Activated B cell treated with CpG ODN at 0.5 μM for 24 hours (primary cell): ENCODE results near the gene PI4KA. TPM values are rescaled to one million over a fixed set of nuclear protein-coding genes. Genes with fewer than 3 reads are reported as not detected.
A peak's percentile ranks its signal among the peaks of the same experiment; 100 is the strongest.

ENCODE experiments used
- ATAC-seq: fragments of 200-7000 bp; cut with Tn5 transposase; one replicate; pipeline ENCODE4 v1.10.0; 2021; ENCODE audit warnings: low read depth, mild to moderate bottlenecking, moderate library complexity
- CTCF ChIA-PET: fragments of 350-600 bp; sonication (Branson Sonifier 250); formaldehyde crosslinking; loops from one replicate; lab custom pipeline; 2021; ENCODE audit warnings: antibody characterized with exemption; lab: Charles Lee
- POLR2A ChIA-PET: fragments of 350-600 bp; sonication (Branson Sonifier 250); formaldehyde crosslinking; loops from one replicate; lab custom pipeline; 2021; ENCODE audit warnings: antibody characterized with exemption; lab: Charles Lee
- DNase-seq: peaks from one replicate; pipeline ENCODE4 v3.0.0; 2022
- H3K27ac Mint-ChIP-seq: one replicate; pipeline ENCODE4 v1.8.0; 2020; ENCODE audit warnings: mixed read lengths
- H3K27me3 Mint-ChIP-seq: one replicate; pipeline ENCODE4 v1.8.0; 2021; ENCODE audit warnings: mixed read lengths
- H3K36me3 Mint-ChIP-seq: one replicate; pipeline ENCODE4 v1.8.0; 2021; ENCODE audit warnings: low read depth, mixed read lengths
- H3K4me1 Mint-ChIP-seq: one replicate; pipeline ENCODE4 v1.8.0; 2021; ENCODE audit warnings: mixed read lengths
- H3K4me3 Mint-ChIP-seq: one replicate; pipeline ENCODE4 v1.8.0; 2020; ENCODE audit warnings: mild to moderate bottlenecking, mixed read lengths
- H3K9me3 Mint-ChIP-seq: one replicate; pipeline ENCODE4 v1.8.0; 2020; ENCODE audit warnings: mixed read lengths
- CTCF ChIP-seq: fragments of 200-600 bp; IDR thresholded peaks from one replicate; pipeline ENCODE4 v1.8.0; 2022; ENCODE audit warnings: antibody characterized with exemption, mild to moderate bottlenecking
- intact Hi-C: fragments of 100-400 bp; cut with micrococcal nuclease; formaldehyde crosslinking; loops from one replicate; pipeline ENCODE4 v1.15.1; 2024
- total RNA-seq: library from RNA; stranded (reverse); gene quantifications from 2 replicates; pipeline ENCODE4 v1.2.3, GENCODE V29; 2022

The PI4KA gene
- total RNA-seq, 1 donor from 2014 or later: 114 TPM

GRCh38 chr22:20890975-20891374, 32.4 kb upstream of the PI4KA start:
- TF ChIP-seq CTCF: no peak
- H3K4me1 Mint-ChIP-seq: no peaks in the 10 kb centered on the region
- no peak overlapping the region for H3K4me3 Mint-ChIP-seq
- peaks cover 2% of the 10 kb centered on the region for H3K27me3 Mint-ChIP-seq
- intact Hi-C loops: no loop called here
- H3K36me3 Mint-ChIP-seq: peaks cover 28% of the 10 kb centered on the region
- no peak for ATAC-seq
- ChIA-PET POLR2A (no interaction called here), CTCF (no interaction called here)
- no peak overlapping the region for H3K27ac Mint-ChIP-seq
- no peaks in the 10 kb centered on the region for H3K9me3 Mint-ChIP-seq
- no peak for DNase-seq

- no peak overlapping the region for H3K27ac Mint-ChIP-seq
- no peak overlapping the region for H3K4me3 Mint-ChIP-seq
- CTCF ChIA-PET: no interaction called here
- H3K9me3 Mint-ChIP-seq: no peaks in the 10 kb centered on the region
- DNase-seq (no peak), ATAC-seq (no peak)
- no peak for TF ChIP-seq CTCF
- H3K27me3 Mint-ChIP-seq: peaks cover 2% of the 10 kb centered on the region
- H3K36me3 Mint-ChIP-seq: peaks cover 36% of the 10 kb centered on the region
- POLR2A ChIA-PET: no interaction called here
- no peaks in the 10 kb centered on the region for H3K4me1 Mint-ChIP-seq
- intact Hi-C loops: loop anchor here (10.0 kb wide), 1 partner anchor 65 kb away; no protein-coding TSS in a partner anchor
These were observed 31.4 kb upstream of the PI4KA start for GRCh38 chr22:20889904-20890540.

- Mint-ChIP-seq H3K4me1 (no peaks in the 10 kb centered on the region), H3K4me3 (no peak overlapping the region), H3K9me3 (no peaks in the 10 kb centered on the region), H3K27me3 (no peaks in the 10 kb centered on the region), H3K36me3 (peaks cover 44% of the 10 kb centered on the region), H3K27ac (no peak overlapping the region)
- ATAC-seq (no peak), DNase-seq (no peak)
- TF ChIP-seq CTCF: no peak
- CTCF ChIA-PET: no interaction called here
- intact Hi-C loops: loop anchor here (10.0 kb wide), 1 partner anchor 66 kb away; no protein-coding TSS in a partner anchor
- POLR2A ChIA-PET: no interaction called here
These were observed 30.6 kb upstream of the PI4KA start for GRCh38 chr22:20889025-20889704.

GRCh38 chr22:20887375-20887774, 28.8 kb upstream of the PI4KA start:
- no peak overlapping the region for H3K4me3 Mint-ChIP-seq
- H3K36me3 Mint-ChIP-seq: peaks cover 58% of the 10 kb centered on the region
- H3K4me1 Mint-ChIP-seq: no peaks in the 10 kb centered on the region
- no peak for TF ChIP-seq CTCF
- intact Hi-C loops: loop anchor here (10.0 kb wide), 1 partner anchor 67 kb away; no protein-coding TSS in a partner anchor
- DNase-seq (no peak), ATAC-seq (no peak)
- ChIA-PET POLR2A (no interaction called here), CTCF (no interaction called here)
- H3K27me3 Mint-ChIP-seq: no peaks in the 10 kb centered on the region
- no peak overlapping the region for H3K27ac Mint-ChIP-seq
- no peaks in the 10 kb centered on the region for H3K9me3 Mint-ChIP-seq

GRCh38 chr22:20885557-20886323, 27.1 kb upstream of the PI4KA start:
- intact Hi-C loops: loop anchor here (10.0 kb wide), 1 partner anchor 69 kb away; no protein-coding TSS in a partner anchor
- ATAC-seq: peak; percentile 61
- H3K36me3 Mint-ChIP-seq: peaks cover 71% of the 10 kb centered on the region

More at GRCh38 chr22:20885557-20886323, 27.1 kb upstream of the PI4KA start:
- H3K4me3 Mint-ChIP-seq: no peak overlapping the region
- no peak overlapping the region for H3K27ac Mint-ChIP-seq
- H3K4me1 Mint-ChIP-seq: no peaks in the 10 kb centered on the region
- no peaks in the 10 kb centered on the region for H3K9me3 Mint-ChIP-seq
- ChIA-PET CTCF (interaction anchor here (1.3 to 1.4 kb wide), 2 partner anchors 9 to 76 kb away, joined by 3 read pairs; no protein-coding TSS in a partner anchor), POLR2A (interaction anchor here (1.0 kb wide), 1 partner anchor 96 kb away, joined by 4 read pairs; the partner anchor contains the start of gene LZTR1)
- TF ChIP-seq CTCF: no peak
- no peaks in the 10 kb centered on the region for H3K27me3 Mint-ChIP-seq
- peak; percentile 33 for DNase-seq
